Neural progenitor cell (in vitro differentiated cells): ENCODE data around the gene CHAD. TPM values are rescaled to one million over a fixed set of nuclear protein-coding genes. Genes with fewer than 3 reads are reported as not detected.

Experiments
- DNase-seq: peaks from one replicate; pipeline ENCODE4 v3.0.0-alpha.2; 2016; ENCODE audit warnings: low spot score
- H2AFZ ChIP-seq: fragments of 200-600 bp; sonication (generic); replicated peaks from 2 replicates; pipeline ENCODE4 v1.6.1; 2016; ENCODE audit warnings: antibody characterized with exemption
- H3F3A ChIP-seq: fragments of 200-600 bp; sonication (generic); 2 replicates; pipeline ENCODE4 v1.6.1; 2016; ENCODE audit warnings: antibody characterized with exemption, low read depth
- H3K27ac ChIP-seq: fragments of 200-600 bp; sonication (generic); 2 replicates; pipeline ENCODE4 v1.5.1; 2016; ENCODE audit warnings: mild to moderate bottlenecking
- H3K27me3 ChIP-seq: fragments of 200-600 bp; sonication (generic); 2 replicates; pipeline ENCODE4 v1.6.1; 2016; ENCODE audit warnings: mild to moderate bottlenecking, moderate library complexity
- H3K36me3 ChIP-seq: fragments of 200-600 bp; sonication (generic); 2 replicates; pipeline ENCODE4 v1.5.1; 2016
- H3K4me1 ChIP-seq: fragments of 200-600 bp; sonication (generic); 2 replicates; pipeline ENCODE4 v1.6.1; 2016; ENCODE audit warnings: mixed run types
- H3K4me2 ChIP-seq: fragments of 200-600 bp; sonication (generic); 2 replicates; pipeline ENCODE4 v1.6.1; 2016
- H3K4me3 ChIP-seq: fragments of 200-600 bp; sonication (generic); 2 replicates; pipeline ENCODE4 v1.5.1; 2016
- H3K79me2 ChIP-seq: fragments of 200-600 bp; sonication (generic); 2 replicates; pipeline ENCODE4 v1.6.1; 2016; ENCODE audit warnings: low read depth
- H3K9ac ChIP-seq: fragments of 200-600 bp; sonication (generic); 2 replicates; pipeline ENCODE4 v1.6.1; 2016
- H3K9me3 ChIP-seq: fragments of 200-600 bp; sonication (generic); 2 replicates; pipeline ENCODE4 v1.5.1; 2016; ENCODE audit warnings: low read depth
- H4K20me1 ChIP-seq: fragments of 200-600 bp; sonication (generic); 2 replicates; pipeline ENCODE4 v1.6.1; 2016; ENCODE audit warnings: low read depth
- H3K27ac Mint-ChIP-seq: 3 replicates; pipeline ENCODE4 v1.8.0; 2021; ENCODE audit warnings: mixed read lengths
- H3K27me3 Mint-ChIP-seq: 2 replicates; pipeline ENCODE4 v1.8.0; 2022; ENCODE audit warnings: low read depth, mild to moderate bottlenecking, inconsistent platforms, moderate library complexity, mixed read lengths; ENCODE audit not compliant: insufficient read depth
- H3K36me3 Mint-ChIP-seq: 3 replicates; pipeline ENCODE4 v1.8.0; 2021; ENCODE audit warnings: mixed read lengths
- H3K4me1 Mint-ChIP-seq: 3 replicates; pipeline ENCODE4 v1.8.0; 2021; ENCODE audit warnings: mixed read lengths
- H3K4me3 Mint-ChIP-seq: 3 replicates; pipeline ENCODE4 v1.8.0; 2021; ENCODE audit warnings: mild to moderate bottlenecking, moderate library complexity, mixed read lengths
- H3K9me3 Mint-ChIP-seq: 3 replicates; pipeline ENCODE4 v1.8.0; 2020; ENCODE audit warnings: mixed read lengths
- EZH2 ChIP-seq: fragments of 200-600 bp; sonication (generic); IDR thresholded peaks from 2 replicates; pipeline ENCODE4 v1.6.1; 2017; ENCODE audit warnings: antibody characterized with exemption, mild to moderate bottlenecking, moderate library complexity
- EZH2phosphoT487 ChIP-seq: fragments of 200-600 bp; sonication (generic); IDR thresholded peaks from 2 replicates; pipeline ENCODE4 v1.6.1; 2017; ENCODE audit warnings: antibody characterized with exemption
- total RNA-seq: library from RNA; depleted of rRNA; stranded (reverse); fragments of >200 nt; gene quantifications from 2 replicates; pipeline ENCODE4 v1.2.3, GENCODE V29; 2015; ENCODE audit warnings: low replicate concordance
- TF ChIP-seq, protein P1 (sequence below): fragments of 200-600 bp; sonication (generic); IDR thresholded peaks from 2 replicates; pipeline ENCODE4 v1.5.1; 2017; ENCODE audit warnings: antibody characterized with exemption, mild to moderate bottlenecking

CHAD gene
- total RNA-seq, 1 donor from 2014 or later, result not detected

- Histone ChIP-seq H3K9me3 (no peaks in the 10 kb centered on the region), H3K4me1 (peaks cover 11% of the 10 kb centered on the region), H3K79me2 (no peaks in the 10 kb centered on the region), H2AFZ (peak overlapping the region; percentile 11), H3K27ac (no peak overlapping the region), H3K27me3 (no peaks in the 10 kb centered on the region), H4K20me1 (no peaks in the 10 kb centered on the region), H3K36me3 (no peaks in the 10 kb centered on the region), H3K9ac (no peak overlapping the region), H3K4me3 (no peak overlapping the region), H3F3A (no peaks in the 10 kb centered on the region), H3K4me2 (peak overlapping the region; percentile 35)
- TF ChIP-seq, protein P1, sequence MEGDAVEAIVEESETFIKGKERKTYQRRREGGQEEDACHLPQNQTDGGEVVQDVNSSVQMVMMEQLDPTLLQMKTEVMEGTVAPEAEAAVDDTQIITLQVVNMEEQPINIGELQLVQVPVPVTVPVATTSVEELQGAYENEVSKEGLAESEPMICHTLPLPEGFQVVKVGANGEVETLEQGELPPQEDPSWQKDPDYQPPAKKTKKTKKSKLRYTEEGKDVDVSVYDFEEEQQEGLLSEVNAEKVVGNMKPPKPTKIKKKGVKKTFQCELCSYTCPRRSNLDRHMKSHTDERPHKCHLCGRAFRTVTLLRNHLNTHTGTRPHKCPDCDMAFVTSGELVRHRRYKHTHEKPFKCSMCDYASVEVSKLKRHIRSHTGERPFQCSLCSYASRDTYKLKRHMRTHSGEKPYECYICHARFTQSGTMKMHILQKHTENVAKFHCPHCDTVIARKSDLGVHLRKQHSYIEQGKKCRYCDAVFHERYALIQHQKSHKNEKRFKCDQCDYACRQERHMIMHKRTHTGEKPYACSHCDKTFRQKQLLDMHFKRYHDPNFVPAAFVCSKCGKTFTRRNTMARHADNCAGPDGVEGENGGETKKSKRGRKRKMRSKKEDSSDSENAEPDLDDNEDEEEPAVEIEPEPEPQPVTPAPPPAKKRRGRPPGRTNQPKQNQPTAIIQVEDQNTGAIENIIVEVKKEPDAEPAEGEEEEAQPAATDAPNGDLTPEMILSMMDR, result no peak
- TF ChIP-seq EZH2, result no peak
- no peak for TF ChIP-seq EZH2phosphoT487
- Mint-ChIP-seq H3K27me3 (peaks cover 19% of the 10 kb centered on the region), H3K27ac (peak overlapping the region; percentile 22), H3K4me1 (peaks cover 49% of the 10 kb centered on the region), H3K36me3 (no peaks in the 10 kb centered on the region), H3K9me3 (no peaks in the 10 kb centered on the region), H3K4me3 (peak overlapping the region; percentile 23)
- peak; percentile 55 for DNase-seq
Observed at GRCh38 chr17:50514936-50515702, 46.4 kb upstream of the CHAD start.

DNA sequence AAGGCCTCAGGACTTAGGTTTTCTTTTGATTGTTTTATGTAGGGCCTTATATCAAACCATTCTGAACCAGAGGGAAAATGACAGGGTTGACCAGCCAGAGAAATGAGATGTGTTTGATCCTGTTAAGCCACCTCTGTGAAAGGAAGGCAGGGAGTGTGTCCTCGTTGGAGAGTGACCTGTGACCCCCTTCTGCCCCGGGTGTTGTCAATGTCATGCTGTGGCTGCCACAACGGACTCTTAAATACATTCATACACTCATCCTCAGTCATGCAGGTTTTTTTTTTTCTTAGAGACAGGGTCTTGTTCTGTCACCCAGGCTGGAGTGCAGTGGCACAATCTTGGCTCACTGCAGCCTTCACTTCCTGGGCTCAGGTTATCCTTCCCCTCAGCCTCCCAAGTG is 45.7 kb upstream of the CHAD start:
- Histone ChIP-seq H3K4me3 (no peak overlapping the region), H4K20me1 (no peaks in the 10 kb centered on the region), H3F3A (peaks cover 6% of the 10 kb centered on the region), H3K4me2 (peak overlapping the region; percentile 22), H2AFZ (no peak overlapping the region), H3K27me3 (no peaks in the 10 kb centered on the region), H3K4me1 (peaks cover 11% of the 10 kb centered on the region), H3K36me3 (no peaks in the 10 kb centered on the region), H3K27ac (no peak overlapping the region), H3K9me3 (no peaks in the 10 kb centered on the region), H3K79me2 (no peaks in the 10 kb centered on the region), H3K9ac (no peak overlapping the region)
- peaks cover 52% of the 10 kb centered on the region for H3K4me1 Mint-ChIP-seq
- no peak overlapping the region for H3K4me3 Mint-ChIP-seq
- DNase-seq, result no peak
- H3K36me3 Mint-ChIP-seq, result no peaks in the 10 kb centered on the region
- H3K27ac Mint-ChIP-seq, result peak overlapping the region; percentile 57
- peaks cover 21% of the 10 kb centered on the region for H3K27me3 Mint-ChIP-seq
- H3K9me3 Mint-ChIP-seq, result no peaks in the 10 kb centered on the region
- TF ChIP-seq, protein P1, result no peak
- TF ChIP-seq EZH2phosphoT487 (no peak), EZH2 (no peak)

- Histone ChIP-seq H3K4me3 (no peak overlapping the region), H2AFZ (no peak overlapping the region), H3K9me3 (no peaks in the 10 kb centered on the region), H3K9ac (no peak overlapping the region), H3K4me2 (no peak overlapping the region), H3K27ac (no peak overlapping the region), H3K36me3 (no peaks in the 10 kb centered on the region), H3K27me3 (no peaks in the 10 kb centered on the region), H3F3A (peaks cover 11% of the 10 kb centered on the region), H4K20me1 (no peaks in the 10 kb centered on the region), H3K4me1 (peaks cover 11% of the 10 kb centered on the region), H3K79me2 (no peaks in the 10 kb centered on the region)
- H3K4me3 Mint-ChIP-seq, result no peak overlapping the region
- TF ChIP-seq EZH2 (no peak), EZH2phosphoT487 (no peak)
- TF ChIP-seq, protein P1, result no peak
- H3K27me3 Mint-ChIP-seq, result peaks cover 24% of the 10 kb centered on the region
- H3K36me3 Mint-ChIP-seq, result no peaks in the 10 kb centered on the region
- H3K27ac Mint-ChIP-seq, result peak overlapping the region; percentile 8
- no peaks in the 10 kb centered on the region for H3K9me3 Mint-ChIP-seq
- peaks cover 52% of the 10 kb centered on the region for H3K4me1 Mint-ChIP-seq
- DNase-seq, result no peak
Observed at GRCh38 chr17:50513495-50513894, 44.8 kb upstream of the CHAD start.
